ENCODE data around the gene NLGN1. TPM values are rescaled to one million over a fixed set of nuclear protein-coding genes. Genes with fewer than 3 reads are reported as not detected.

Gene NLGN1
- total RNA-seq, 1 experiment from 2014 or later, result 5.2 TPM

DNA sequence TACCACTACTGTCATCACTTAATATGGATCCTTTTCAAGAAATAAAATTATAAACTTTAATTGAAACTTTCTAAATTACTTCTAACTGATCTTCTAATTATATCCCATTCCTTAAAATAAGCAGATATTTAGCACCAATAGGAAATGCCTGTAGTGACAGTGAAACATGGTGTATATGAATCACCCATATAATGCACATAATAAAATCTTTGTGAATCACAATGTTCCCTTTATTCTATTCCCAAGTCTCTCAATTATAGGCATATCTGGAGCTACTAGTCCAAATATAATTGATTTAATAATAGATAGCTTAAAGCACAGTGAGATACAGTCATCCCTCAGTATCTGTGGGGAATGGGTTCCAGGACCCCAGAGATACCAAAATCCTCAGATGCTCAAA, 490.3 kb downstream of the NLGN1 start:
- no peak overlapping the region for H2AFZ ChIP-seq (ENCODE audit: low read length)
- Mint-ChIP-seq H3K4me1 (peaks cover 6 to 20% of the 10 kb centered on the region in 2 experiments), H3K27ac (no peak overlapping the region), H3K36me3 (ENCODE audit: insufficient read depth in 1 of 3, low read depth in 3 of 3) (no peaks in the 10 kb centered on the region), H3K9me3 (0 out of 5 replicates have a peak, but pooled peaks cover 0 to under 1% of the 10 kb centered on the region in 2 experiments), H3K4me3 (no peak overlapping the region), H3K27me3 (ENCODE audit: low read depth) (no peaks in the 10 kb centered on the region)
- H4K91ac ChIP-seq (ENCODE audit: insufficient read length, low read depth, low read length), result no peak overlapping the region
- no peak for DNase-seq
- H3K23me2 ChIP-seq (ENCODE audit: insufficient read length, low read depth, low read length, poor library complexity, severe bottlenecking), result no peaks in the 10 kb centered on the region
- H3K9ac ChIP-seq (ENCODE audit: extremely low read depth, insufficient read length, low read length), result no peak overlapping the region
- TF ChIP-seq, protein P1, sequence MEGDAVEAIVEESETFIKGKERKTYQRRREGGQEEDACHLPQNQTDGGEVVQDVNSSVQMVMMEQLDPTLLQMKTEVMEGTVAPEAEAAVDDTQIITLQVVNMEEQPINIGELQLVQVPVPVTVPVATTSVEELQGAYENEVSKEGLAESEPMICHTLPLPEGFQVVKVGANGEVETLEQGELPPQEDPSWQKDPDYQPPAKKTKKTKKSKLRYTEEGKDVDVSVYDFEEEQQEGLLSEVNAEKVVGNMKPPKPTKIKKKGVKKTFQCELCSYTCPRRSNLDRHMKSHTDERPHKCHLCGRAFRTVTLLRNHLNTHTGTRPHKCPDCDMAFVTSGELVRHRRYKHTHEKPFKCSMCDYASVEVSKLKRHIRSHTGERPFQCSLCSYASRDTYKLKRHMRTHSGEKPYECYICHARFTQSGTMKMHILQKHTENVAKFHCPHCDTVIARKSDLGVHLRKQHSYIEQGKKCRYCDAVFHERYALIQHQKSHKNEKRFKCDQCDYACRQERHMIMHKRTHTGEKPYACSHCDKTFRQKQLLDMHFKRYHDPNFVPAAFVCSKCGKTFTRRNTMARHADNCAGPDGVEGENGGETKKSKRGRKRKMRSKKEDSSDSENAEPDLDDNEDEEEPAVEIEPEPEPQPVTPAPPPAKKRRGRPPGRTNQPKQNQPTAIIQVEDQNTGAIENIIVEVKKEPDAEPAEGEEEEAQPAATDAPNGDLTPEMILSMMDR (conservative IDR thresholded peaks at IDR 0.05), result no peak
- no peak overlapping the region for H4K8ac ChIP-seq (replicated peaks; ENCODE audit: insufficient read length, low read depth, low read length)
- H2BK15ac ChIP-seq (ENCODE audit: low read depth, low read length), result no peak overlapping the region
- no peak overlapping the region for H3K4me2 ChIP-seq (ENCODE audit: insufficient read depth, insufficient read length, low read length)
- no peak overlapping the region for H2BK5ac ChIP-seq (ENCODE audit: insufficient read length, low read length)
- H3K18ac ChIP-seq (ENCODE audit: insufficient read length, low read depth, low read length), result no peak overlapping the region
- H2BK12ac ChIP-seq (ENCODE audit: insufficient read length, low read depth, low read length), result no peak overlapping the region
- no peaks in the 10 kb centered on the region for H3K79me1 ChIP-seq (ENCODE audit: insufficient read depth, low read depth, low read length, poor library complexity, severe bottlenecking)
- no peak overlapping the region for H2BK120ac ChIP-seq (ENCODE audit: low read depth, low read length, poor library complexity, severe bottlenecking)
- no peak overlapping the region for H3K23ac ChIP-seq (ENCODE audit: insufficient read length, low read depth, low read length)
- no peaks in the 10 kb centered on the region; the same call in 1 of the 2 replicates for H3K4me1 ChIP-seq (ENCODE audit: insufficient read depth, low read length)
- no peak overlapping the region for H3T11ph ChIP-seq (ENCODE audit: low read length)
- no peak overlapping the region for H3K56ac ChIP-seq (ENCODE audit: insufficient read length, low read depth, low read length)
- no peaks in the 10 kb centered on the region for H3K27me3 ChIP-seq (ENCODE audit: insufficient read depth, low read length)
- H3K9me3 ChIP-seq (ENCODE audit: control insufficient read depth, low read depth, low read length), result no peaks in the 10 kb centered on the region
- no peak overlapping the region for H2BK20ac ChIP-seq (ENCODE audit: low read depth, low read length, poor library complexity, severe bottlenecking)
- no peak overlapping the region for H3K27ac ChIP-seq (ENCODE audit: insufficient read length, low read depth, low read length)
- no peak overlapping the region for H4K5ac ChIP-seq (ENCODE audit: insufficient read length, low read depth, low read length)
- H3K4ac ChIP-seq (ENCODE audit: low read depth, low read length), result no peak overlapping the region
- H3K79me2 ChIP-seq (ENCODE audit: insufficient read depth, low read length), result no peaks in the 10 kb centered on the region
- H2AK5ac ChIP-seq (ENCODE audit: insufficient read length, low read length), result no peak overlapping the region
- no peaks in the 10 kb centered on the region for H4K20me1 ChIP-seq (ENCODE audit: control insufficient read depth, insufficient read depth, insufficient read length)
- H3K14ac ChIP-seq (ENCODE audit: insufficient read depth, low read length), result no peak overlapping the region

Data from H9 (cell line).